HepG2 (cell line): ENCODE data around the gene KPNB1. TPM values are rescaled to one million over a fixed set of nuclear protein-coding genes. Genes with fewer than 3 reads are reported as not detected.

Experiments used
- DRAP1 ChIP-seq: IDR thresholded peaks from 2 replicates; pipeline ENCODE4 v1.6.1; 2016; ENCODE audit warnings: missing genetic modification reagents, missing compliant biosample characterization
- HNF1A ChIP-seq, 2 experiments: sonication (generic) in 1 of 2; formaldehyde crosslinking in 1 of 2; IDR thresholded peaks; 2 replicates each; pipeline versions ENCODE4 v1.4.0 to v1.6.1; 2016 to 2020; ENCODE audit warnings: borderline replicate concordance in 1 of 2, low read depth in 1 of 2, mild to moderate bottlenecking in 1 of 2, missing genetic modification reagents in 1 of 2
- HNRNPK ChIP-seq: fragments of 200-400 bp; formaldehyde crosslinking; IDR thresholded peaks from 2 replicates; pipeline ENCODE4 v1.6.1; 2018; ENCODE audit warnings: low read length, low read depth, moderate library complexity, mild to moderate bottlenecking; ENCODE audit not compliant: poor library complexity, severe bottlenecking
- HNRNPUL1 ChIP-seq: fragments of 200-400 bp; formaldehyde crosslinking; IDR thresholded peaks from 2 replicates; pipeline ENCODE4 v1.6.1; 2017; ENCODE audit warnings: low read depth, mild to moderate bottlenecking, low read length, moderate library complexity
- ISL2 ChIP-seq: sonication (generic); formaldehyde crosslinking; IDR thresholded peaks from 2 replicates; pipeline ENCODE4 v1.5.0; 2020; ENCODE audit warnings: missing genetic modification reagents
- MIER2 ChIP-seq: IDR thresholded peaks from 2 replicates; pipeline ENCODE4 v1.6.1; 2016; ENCODE audit warnings: missing biosample characterization, missing genetic modification reagents
- MIXL1 ChIP-seq: IDR thresholded peaks from 2 replicates; pipeline ENCODE4 v1.6.1; 2016
- PAWR ChIP-seq: sonication (generic); formaldehyde crosslinking; IDR thresholded peaks from 2 replicates; pipeline ENCODE4 v1.4.0; 2020; ENCODE audit warnings: missing genetic modification reagents, mild to moderate bottlenecking, borderline replicate concordance
- RARA ChIP-seq: IDR thresholded peaks from 2 replicates; pipeline ENCODE4 v1.6.1; 2016; ENCODE audit warnings: missing genetic modification reagents, missing compliant biosample characterization
- SIX1 ChIP-seq: sonication (generic); formaldehyde crosslinking; IDR thresholded peaks from 2 replicates; pipeline ENCODE4 v1.4.0; 2020; ENCODE audit warnings: missing genetic modification reagents, borderline replicate concordance
- STAG1 ChIP-seq: sonication (generic); formaldehyde crosslinking; IDR thresholded peaks from 2 replicates; pipeline ENCODE4 v1.4.0; 2020; ENCODE audit warnings: missing genetic modification reagents
- TEF ChIP-seq: sonication (generic); formaldehyde crosslinking; IDR thresholded peaks from 2 replicates; pipeline ENCODE4 v1.5.0; 2020; ENCODE audit warnings: missing genetic modification reagents
- XRCC5 ChIP-seq: fragments of 200-400 bp; formaldehyde crosslinking; optimal IDR thresholded peaks from 2 replicates; pipeline ENCODE3; 2017; ENCODE audit warnings: mild to moderate bottlenecking, low read length
- ZNF225 ChIP-seq: sonication (generic); formaldehyde crosslinking; IDR thresholded peaks from 2 replicates; pipeline ENCODE4 v1.4.0; 2020; ENCODE audit warnings: mild to moderate bottlenecking, missing genetic modification reagents
- ZNF557 ChIP-seq: sonication (generic); formaldehyde crosslinking; IDR thresholded peaks from 2 replicates; pipeline ENCODE4 v1.4.0; 2020; ENCODE audit warnings: missing genetic modification reagents
- ZZZ3 ChIP-seq: sonication (generic); formaldehyde crosslinking; IDR thresholded peaks from 2 replicates; pipeline ENCODE4 v1.4.0; 2020; ENCODE audit warnings: missing genetic modification reagents, mild to moderate bottlenecking, borderline replicate concordance
- polyA plus RNA-seq, 8 experiments: library from polyadenylated mRNA; depleted of rRNA in 3 of 8; stranded (reverse) in 7 of 8; unstranded in 1 of 8; fragments of >200 nt; fragmentation: Illumina TruSeq in 4 of 8; extraction: Trizol in 4 of 8; gene quantifications; 2 replicates each; pipeline versions ENCODE4 v1.2.1 to v1.2.3, GENCODE V29; 2011 to 2016; ENCODE audit warnings: low read depth in 4 of 8, missing spikeins in 1 of 8, mixed read lengths in 1 of 8; ENCODE audit not compliant: insufficient read depth in 1 of 8
- total RNA-seq, 5 experiments: library from RNA; depleted of rRNA; stranded (reverse); fragments of >200 nt; fragmentation: Illumina TruSeq; extraction: Trizol; gene quantifications; 2 replicates each; pipeline ENCODE4 v1.2.3, GENCODE V29; 2016; ENCODE audit warnings: low read depth in 1 of 5
- TF ChIP-seq, protein P1 (sequence below): sonication (generic); formaldehyde crosslinking; IDR thresholded peaks from 2 replicates; pipeline ENCODE4 v1.4.0; 2020; ENCODE audit warnings: low read depth, missing genetic modification reagents
- TF ChIP-seq, protein P2 (sequence below): sonication (generic); formaldehyde crosslinking; IDR thresholded peaks from 2 replicates; pipeline ENCODE4 v1.8.0; 2022; ENCODE audit warnings: missing genetic modification reagents, mild to moderate bottlenecking, borderline replicate concordance

Gene KPNB1
- total and polyA plus RNA-seq, 2 of the 13 experiments (the other 11 are each of a cell fraction or from before 2014, with no cell fraction given), result 164 to 424 TPM

GRCh38 chr17:47615766-47616424, 33.8 kb upstream of the KPNB1 start (continued):
- TF ChIP-seq HNF1A (IDR thresholded peaks at IDR 0.05; ENCODE audit: low read depth), result no peak
- no peak for TF ChIP-seq HNF1A (CRISPR knock-in tag; IDR thresholded peaks at IDR 0.05; ENCODE audit: borderline replicate concordance)
- TF ChIP-seq, protein P1, sequence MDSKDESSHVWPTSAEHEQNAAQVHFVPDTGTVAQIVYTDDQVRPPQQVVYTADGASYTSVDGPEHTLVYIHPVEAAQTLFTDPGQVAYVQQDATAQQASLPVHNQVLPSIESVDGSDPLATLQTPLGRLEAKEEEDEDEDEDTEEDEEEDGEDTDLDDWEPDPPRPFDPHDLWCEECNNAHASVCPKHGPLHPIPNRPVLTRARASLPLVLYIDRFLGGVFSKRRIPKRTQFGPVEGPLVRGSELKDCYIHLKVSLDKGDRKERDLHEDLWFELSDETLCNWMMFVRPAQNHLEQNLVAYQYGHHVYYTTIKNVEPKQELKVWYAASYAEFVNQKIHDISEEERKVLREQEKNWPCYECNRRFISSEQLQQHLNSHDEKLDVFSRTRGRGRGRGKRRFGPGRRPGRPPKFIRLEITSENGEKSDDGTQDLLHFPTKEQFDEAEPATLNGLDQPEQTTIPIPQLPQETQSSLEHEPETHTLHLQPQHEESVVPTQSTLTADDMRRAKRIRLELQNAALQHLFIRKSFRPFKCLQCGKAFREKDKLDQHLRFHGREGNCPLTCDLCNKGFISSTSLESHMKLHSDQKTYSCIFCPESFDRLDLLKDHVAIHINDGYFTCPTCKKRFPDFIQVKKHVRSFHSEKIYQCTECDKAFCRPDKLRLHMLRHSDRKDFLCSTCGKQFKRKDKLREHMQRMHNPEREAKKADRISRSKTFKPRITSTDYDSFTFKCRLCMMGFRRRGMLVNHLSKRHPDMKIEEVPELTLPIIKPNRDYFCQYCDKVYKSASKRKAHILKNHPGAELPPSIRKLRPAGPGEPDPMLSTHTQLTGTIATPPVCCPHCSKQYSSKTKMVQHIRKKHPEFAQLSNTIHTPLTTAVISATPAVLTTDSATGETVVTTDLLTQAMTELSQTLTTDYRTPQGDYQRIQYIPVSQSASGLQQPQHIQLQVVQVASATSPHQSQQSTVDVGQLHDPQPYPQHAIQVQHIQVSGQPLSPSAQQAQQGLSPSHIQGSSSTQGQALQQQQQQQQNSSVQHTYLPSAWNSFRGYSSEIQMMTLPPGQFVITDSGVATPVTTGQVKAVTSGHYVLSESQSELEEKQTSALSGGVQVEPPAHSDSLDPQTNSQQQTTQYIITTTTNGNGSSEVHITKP, result no peak
- no peak for TF ChIP-seq HNRNPUL1
- no peak for TF ChIP-seq MIER2 (CRISPR knock-in tag)
- no peak for TF ChIP-seq TEF (CRISPR knock-in tag)
- no peak for TF ChIP-seq SIX1 (CRISPR knock-in tag)
- no peak for TF ChIP-seq XRCC5
- no peak for TF ChIP-seq ZNF225
- no peak for TF ChIP-seq PAWR
- 0 out of 2 replicates have a peak, but pooled peaks have one; percentile 14 for TF ChIP-seq MIXL1 (CRISPR knock-in tag)
- TF ChIP-seq HNRNPK, result no peak
- TF ChIP-seq STAG1 (CRISPR knock-in tag), result peak; percentile 79
- no peak for TF ChIP-seq ZZZ3 (CRISPR knock-in tag)
- 0 out of 2 replicates have a peak, but pooled peaks have one; percentile 21 for TF ChIP-seq ISL2 (CRISPR knock-in tag)
- TF ChIP-seq RARA (CRISPR knock-in tag), result no peak
- no peak for TF ChIP-seq DRAP1 (CRISPR knock-in tag)
- no peak for TF ChIP-seq ZNF557 (CRISPR knock-in tag)
- TF ChIP-seq, protein P2, sequence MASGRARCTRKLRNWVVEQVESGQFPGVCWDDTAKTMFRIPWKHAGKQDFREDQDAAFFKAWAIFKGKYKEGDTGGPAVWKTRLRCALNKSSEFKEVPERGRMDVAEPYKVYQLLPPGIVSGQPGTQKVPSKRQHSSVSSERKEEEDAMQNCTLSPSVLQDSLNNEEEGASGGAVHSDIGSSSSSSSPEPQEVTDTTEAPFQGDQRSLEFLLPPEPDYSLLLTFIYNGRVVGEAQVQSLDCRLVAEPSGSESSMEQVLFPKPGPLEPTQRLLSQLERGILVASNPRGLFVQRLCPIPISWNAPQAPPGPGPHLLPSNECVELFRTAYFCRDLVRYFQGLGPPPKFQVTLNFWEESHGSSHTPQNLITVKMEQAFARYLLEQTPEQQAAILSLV, result no peak
